ENCODE results near the gene BNIP3.

Gene BNIP3

DNA sequence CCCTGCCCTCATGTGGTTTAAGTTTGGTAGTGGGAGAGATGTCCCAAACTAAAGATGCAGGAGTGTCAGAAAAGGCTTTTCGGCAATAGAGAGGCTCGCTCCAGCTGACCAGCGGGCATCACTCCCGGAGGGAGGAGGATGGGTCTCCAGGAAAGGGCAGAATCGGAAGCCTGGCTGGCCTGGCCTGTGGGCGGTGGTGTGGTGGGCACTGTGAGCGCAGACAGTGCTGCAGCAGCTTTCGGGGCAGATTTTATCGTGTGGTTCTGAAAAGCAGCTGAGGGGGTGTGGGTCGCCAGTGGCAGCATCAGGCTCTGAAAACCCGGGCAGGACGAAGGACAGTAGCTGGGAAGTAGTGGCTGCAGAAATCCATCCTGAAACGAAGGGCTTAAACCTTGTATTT lies 12.8 kb downstream of the BNIP3 start:
- TF ChIP-seq CTCF (IDR thresholded peaks at IDR 0.05): no peak
- Mint-ChIP-seq H3K9me3 (no peaks in the 10 kb centered on the region), H3K27ac (no peak overlapping the region), H3K27me3 (ENCODE audit: low read depth, poor library complexity) (peaks cover 2% of the 10 kb centered on the region), H3K4me3 (no peak overlapping the region), H3K4me1 (peaks cover 46% of the 10 kb centered on the region), H3K36me3 (ENCODE audit: low read depth) (peaks cover 76% of the 10 kb centered on the region)
- DNase-seq: no peak

DNA sequence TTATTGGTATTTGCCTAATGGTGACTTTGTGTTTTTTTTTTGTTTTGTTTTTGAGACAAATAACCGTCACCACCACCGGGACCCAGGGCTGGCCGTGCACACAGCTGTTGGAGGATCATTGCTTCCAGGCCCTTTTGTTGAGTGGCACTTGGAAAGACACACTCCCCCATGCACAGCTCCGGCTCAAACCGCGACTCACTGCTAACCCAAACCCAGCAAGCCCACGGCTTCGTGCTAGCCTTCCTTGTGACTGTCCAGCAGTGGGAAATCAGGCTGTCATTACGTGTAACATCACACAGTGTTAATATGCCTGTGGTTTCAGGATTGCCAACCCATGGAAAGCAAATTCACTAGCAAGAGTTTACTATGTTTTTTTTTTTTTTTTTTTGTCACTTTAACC lies 17.4 kb downstream of the BNIP3 start:
- no peak overlapping the region for H3K4me3 Mint-ChIP-seq
- no peak for DNase-seq
- H3K36me3 Mint-ChIP-seq (ENCODE audit: low read depth): peaks cover 45% of the 10 kb centered on the region

DNA sequence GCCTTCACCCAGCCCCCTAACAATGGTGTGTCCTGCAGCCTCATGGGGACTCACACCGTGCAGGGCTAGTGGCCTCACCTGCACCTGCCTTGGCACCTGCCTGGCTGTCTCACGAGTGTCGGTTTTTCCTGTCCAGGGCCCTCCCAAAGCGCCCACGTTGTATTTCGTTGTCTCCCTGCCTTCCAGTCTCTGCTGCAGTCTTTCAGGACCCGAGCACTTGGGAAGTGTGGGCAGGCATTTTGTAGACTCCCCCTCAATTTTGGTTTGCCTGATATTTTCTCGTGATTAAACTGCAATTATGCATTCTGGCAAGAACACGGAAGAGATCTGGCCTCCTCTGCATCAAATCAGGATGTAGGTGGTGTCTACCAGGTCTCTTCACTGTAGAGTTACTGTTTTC lies 17.9 kb downstream of the BNIP3 start:
- H3K9me3 Mint-ChIP-seq: no peaks in the 10 kb centered on the region
- H3K36me3 Mint-ChIP-seq (ENCODE audit: low read depth): peaks cover 45% of the 10 kb centered on the region
- H3K27ac Mint-ChIP-seq: peak overlapping the region; percentile 95
- DNase-seq: no peak
- no peak for TF ChIP-seq CTCF (IDR thresholded peaks at IDR 0.05)
- H3K4me3 Mint-ChIP-seq: no peak overlapping the region
- H3K4me1 Mint-ChIP-seq: peaks cover 11% of the 10 kb centered on the region
- no peaks in the 10 kb centered on the region for H3K27me3 Mint-ChIP-seq (ENCODE audit: low read depth, poor library complexity)

More for the DNA sequence above, 17.4 kb downstream of the BNIP3 start:
- H3K27me3 Mint-ChIP-seq (ENCODE audit: low read depth, poor library complexity): no peaks in the 10 kb centered on the region
- no peaks in the 10 kb centered on the region for H3K9me3 Mint-ChIP-seq
- no peak overlapping the region for H3K27ac Mint-ChIP-seq
- TF ChIP-seq CTCF (IDR thresholded peaks at IDR 0.05): no peak
- peaks cover 11% of the 10 kb centered on the region for H3K4me1 Mint-ChIP-seq

GRCh38 chr10:131963350-131963749 lies 18.4 kb downstream of the BNIP3 start:
- peaks cover 11% of the 10 kb centered on the region for H3K4me1 Mint-ChIP-seq
- no peak overlapping the region for H3K4me3 Mint-ChIP-seq
- peak overlapping the region; percentile 95 for H3K27ac Mint-ChIP-seq
- peaks cover 45% of the 10 kb centered on the region for H3K36me3 Mint-ChIP-seq (ENCODE audit: low read depth)
- no peaks in the 10 kb centered on the region for H3K9me3 Mint-ChIP-seq
- DNase-seq: no peak
- no peak for TF ChIP-seq CTCF (IDR thresholded peaks at IDR 0.05)
- H3K27me3 Mint-ChIP-seq (ENCODE audit: low read depth, poor library complexity): no peaks in the 10 kb centered on the region

DNA sequence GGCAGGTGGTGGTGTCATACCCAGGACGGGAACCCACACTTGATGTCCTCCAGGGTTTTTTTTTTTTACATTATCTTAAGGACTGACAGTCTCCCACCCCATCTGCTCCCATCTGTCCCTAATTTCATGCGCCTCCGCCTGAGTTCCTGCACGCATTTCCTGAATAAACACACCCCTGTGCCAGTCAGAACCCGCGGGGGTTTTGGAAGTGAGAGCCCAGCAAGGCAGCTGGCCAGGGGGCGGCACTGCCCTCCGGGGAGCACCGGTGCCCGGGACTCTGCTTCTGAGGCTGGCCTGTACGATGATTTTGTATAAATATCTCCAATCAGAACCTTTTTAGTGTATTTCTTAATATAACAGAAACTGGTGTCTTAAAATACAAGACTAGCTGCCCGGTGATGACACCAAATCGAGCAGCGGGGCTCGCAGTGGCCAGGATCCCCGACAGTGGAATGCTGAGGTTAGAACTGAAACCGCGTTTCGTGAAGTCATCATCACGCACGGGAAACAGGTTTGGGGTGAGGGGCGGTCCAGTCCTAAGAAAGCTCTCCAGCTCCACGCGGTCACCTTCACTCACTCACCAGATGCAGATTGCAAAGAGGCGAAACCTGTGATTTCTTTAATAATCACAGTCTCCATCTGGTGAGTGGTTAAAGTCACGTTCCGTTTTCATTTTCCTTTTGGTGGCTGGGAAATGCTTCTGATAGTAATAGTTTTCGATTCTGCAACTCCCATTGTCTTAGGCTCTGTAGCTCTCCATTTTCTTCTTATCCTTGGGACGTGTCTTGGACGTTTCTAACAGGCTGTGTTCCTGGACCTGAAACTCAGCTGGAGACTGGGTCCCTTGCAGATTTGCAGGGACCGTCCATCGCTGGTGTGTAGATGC lies 19.7 kb downstream of the BNIP3 start:
- DNase-seq: no peak
- Mint-ChIP-seq H3K27ac (peak overlapping the region; percentile 72), H3K36me3 (ENCODE audit: low read depth) (peaks cover 51% of the 10 kb centered on the region), H3K9me3 (no peaks in the 10 kb centered on the region), H3K4me1 (peaks cover 11% of the 10 kb centered on the region), H3K4me3 (no peak overlapping the region), H3K27me3 (ENCODE audit: low read depth, poor library complexity) (peaks cover 3% of the 10 kb centered on the region)
- TF ChIP-seq CTCF (IDR thresholded peaks at IDR 0.05): no peak

Measured in nephron progenitor cell (in vitro differentiated cells).